ENCODE data around the gene ACTG2. TPM values are rescaled to one million over a fixed set of nuclear protein-coding genes. Genes with fewer than 3 reads are reported as not detected.

Gene ACTG2
- polyA plus RNA-seq, 1 donor (not counting 4 experiments of a cell fraction or from before 2014, with no cell fraction given), result not detected

GRCh38 chr2:73969356-73969755, 76.5 kb downstream of the ACTG2 start:
- DNase-seq (ENCODE audit: low read depth, low spot score), result no peak
- Histone ChIP-seq H3K9me1 (ENCODE audit: control insufficient read depth, extremely low read depth, insufficient read depth, low read length) (no peaks in the 10 kb centered on the region), H3K4me3 (ENCODE audit: control insufficient read depth in 2 of 3, extremely low read depth in 1 of 3, insufficient read depth in 2 of 3, low read depth in 1 of 3, low read length in 3 of 3) (no peak overlapping the region), H3K4me1 (ENCODE audit: control insufficient read depth, extremely low read depth, insufficient read depth, low read length) (no peaks in the 10 kb centered on the region), H3K79me2 (ENCODE audit: control insufficient read depth, insufficient read depth, low read length) (no peaks in the 10 kb centered on the region), H3K9ac (ENCODE audit: control insufficient read depth, extremely low read depth, insufficient read depth, low read length) (no peak overlapping the region), H4K20me1 (ENCODE audit: control insufficient read depth, extremely low read depth, insufficient read depth, low read length) (no peaks in the 10 kb centered on the region), H3K9me3 (ENCODE audit: control insufficient read depth, low read depth, low read length) (no peaks in the 10 kb centered on the region), H3K36me3 (ENCODE audit: control insufficient read depth in 2 of 2, extremely low read depth in 1 of 2, insufficient read depth in 2 of 2, low read length in 2 of 2) (no peaks in the 10 kb centered on the region), H3K27ac (ENCODE audit: control insufficient read depth, insufficient read depth, low read length) (no peak overlapping the region), H2AFZ (ENCODE audit: control insufficient read depth, low read length) (no peak overlapping the region), H3K4me2 (ENCODE audit: control insufficient read depth, extremely low read depth, insufficient read depth, low read depth, low read length) (no peak overlapping the region), H3K27me3 (ENCODE audit: control insufficient read depth, extremely low read depth, insufficient read depth, low read length) (no peaks in the 10 kb centered on the region)
- dilution Hi-C loops (cut with MboI; ENCODE audit: extremely low pct_ligation_motif_present, low sequenced_read_pairs), result no loop called here
- no peak for TF ChIP-seq CTCF (optimal IDR thresholded peaks at IDR 0.05 in 1 of 3, IDR thresholded peaks at IDR 0.05 in 1 of 3, conservative IDR thresholded peaks at IDR 0.05 in 1 of 3; ENCODE audit: extremely low read depth in 1 of 3, insufficient read depth in 2 of 3, low read length in 3 of 3)
- no peak for TF ChIP-seq EZH2 (IDR thresholded peaks at IDR 0.05; ENCODE audit: low read length)
- no peak for FAIRE-seq

Small RNA genes lying within 50 kb of the gene (small RNA-seq; reads per million reads assigned to genes)
- 0 reads per million in 3 experiments for gene RNA5SP97 (ENCODE audit: insufficient read length in 3 of 3, low read depth in 3 of 3, low replicate concordance in 1 of 3)

Other genes starting within 250 kb of the ACTG2 start
- 28.0 to 58.4 TPM (median 32.3 TPM) in 3 replicates for gene TPRKB, start 155.7 kb upstream of the ACTG2 start, polyA plus RNA-seq
- 65.6 to 83.7 TPM (median 69.1 TPM) in 3 replicates for gene DUSP11, start 112.9 kb upstream of the ACTG2 start, polyA plus RNA-seq
- gene C2orf78, start 108.8 kb upstream of the ACTG2 start, polyA plus RNA-seq, result not detected in 3 replicates
- gene STAMBP, start 64.0 kb upstream of the ACTG2 start, polyA plus RNA-seq, result 86.5 to 120 TPM (median 95.4 TPM) in 3 replicates
- 76.4 to 106 TPM (median 102 TPM) in 3 replicates for gene DGUOK, start 33.9 kb downstream of the ACTG2 start, polyA plus RNA-seq
- gene TET3, start 91.9 kb downstream of the ACTG2 start, polyA plus RNA-seq, result 1.8 to 3.2 TPM (median 2.9 TPM) in 3 replicates

Measured in keratinocyte (primary cell).